Transverse colon (tissue), 4 donors: ENCODE measurements around the gene TNRC18. TPM values are rescaled to one million over a fixed set of nuclear protein-coding genes. Genes with fewer than 3 reads are reported as not detected.

Experiments
- DNase-seq: peaks from one replicate; pipeline ENCODE4 v3.0.0-alpha.2; 2019
- H3K27ac ChIP-seq, 4 donors: fragments of 200-600 bp; sonication (generic); 2 replicates each; pipeline ENCODE4 v1.5.1; 2016 to 2018; ENCODE audit warnings: inconsistent platforms in 4 of 4
- H3K27me3 ChIP-seq: fragments of 200-600 bp; sonication (generic); 2 replicates; pipeline ENCODE4 v1.5.1; 2017; ENCODE audit warnings: inconsistent platforms
- H3K36me3 ChIP-seq, 4 donors: fragments of 200-600 bp; sonication (generic); 2 replicates each; pipeline ENCODE4 v1.5.1; 2017 to 2019; ENCODE audit warnings: inconsistent platforms in 4 of 4
- H3K4me1 ChIP-seq, 4 donors: fragments of 200-600 bp; sonication (generic); 2 replicates each; pipeline ENCODE4 v1.5.1; 2017 to 2020; ENCODE audit warnings: inconsistent platforms in 4 of 4
- H3K4me3 ChIP-seq, 4 donors: fragments of 200-600 bp; sonication (generic); 1 replicate in 1 of 4; 2 replicates in 3 of 4; pipeline versions ENCODE4 v1.5.1 to v1.6.1; 2017 to 2019; ENCODE audit warnings: inconsistent platforms in 4 of 4
- H3K9me3 ChIP-seq, 2 donors: fragments of 200-600 bp; sonication (generic); 2 replicates each; pipeline ENCODE4 v1.5.1; 2017 to 2019; ENCODE audit warnings: inconsistent platforms in 2 of 2
- CTCF ChIP-seq, 5 experiments: fragments of 200-600 bp in 3 of 5; fragments of 450-650 bp in 2 of 5; sonication (generic) in 3 of 5; IDR thresholded peaks; 1 replicate in 2 of 5; 2 replicates in 3 of 5; pipeline ENCODE4 v1.5.1; 2016 to 2017; ENCODE audit warnings: antibody characterized with exemption in 5 of 5, inconsistent platforms in 3 of 5, mild to moderate bottlenecking in 2 of 5, moderate library complexity in 1 of 5
- EP300 ChIP-seq: sonication (generic); formaldehyde crosslinking; IDR thresholded peaks from one replicate; pipeline ENCODE4 v1.6.1; 2017; ENCODE audit warnings: antibody characterized with exemption, low read depth
- POLR2A ChIP-seq: fragments of 450-650 bp; IDR thresholded peaks from one replicate; pipeline ENCODE4 v1.6.1; 2016; ENCODE audit warnings: antibody characterized with exemption, mild to moderate bottlenecking, moderate library complexity
- POLR2AphosphoS5 ChIP-seq, 3 donors: sonication (generic); formaldehyde crosslinking; IDR thresholded peaks; one replicate each; pipeline ENCODE4 v1.6.1; 2016; ENCODE audit warnings: antibody characterized with exemption in 3 of 3
- WGBS, 2 donors: methylation state at CpG; one replicate each; pipeline ENCODE4 v1.1.5; 2018; ENCODE audit warnings: low coverage in 1 of 2; 5-methylcytosine and 5-hydroxymethylcytosine counted together
- in situ Hi-C, 4 donors: fragments of 200-750 bp; cut with MboI; loops; one replicate each; pipeline versions ENCODE4 v1.15.0 to v1.15.1; 2017; ENCODE audit warnings: low sequenced_read_pairs in 3 of 4, low pct_ligation_motif_present in 1 of 4, low pct_unique_long_range_greater_than_20kb in 1 of 4
- intact Hi-C: fragments of 100-400 bp; cut with DNase I; formaldehyde crosslinking; loops from one replicate; pipeline ENCODE4 v1.15.1; 2023; ENCODE audit warnings: low total_unique reads
- total RNA-seq, 4 donors: library from RNA; depleted of rRNA; stranded (reverse); fragments of >200 nt; gene quantifications; one replicate each; pipeline ENCODE4 v1.1.0, GENCODE V29; 2016

Gene TNRC18
- total RNA-seq, 4 donors from 2014 or later, result 91.2 to 430 (median 175) TPM

- Histone ChIP-seq H3K4me1 (peaks cover 0 to 6% (median 0%) of the 10 kb centered on the region in 4 donors), H3K27me3 (no peaks in the 10 kb centered on the region), H3K4me3 (no peak overlapping the region), H3K36me3 (no peaks in the 10 kb centered on the region), H3K9me3 (no peaks in the 10 kb centered on the region), H3K27ac (no peak overlapping the region)
- in situ Hi-C loops, result loop anchor here in 3 of 4 donors (10.0 to 25.0 kb wide), 3 partner anchors 86 to 213 kb away; no protein-coding TSS in a partner anchor
- TF ChIP-seq POLR2A, result no peak
- peak; percentile 62 to 76 (median 67) for TF ChIP-seq CTCF (IDR thresholded peaks at IDR 0.05)
- 22% methylated on average over 18 of the region's 19 CpGs; no CpG with 5 or more reads in 1 of the 2 donors for WGBS, 2 donors
- peak; percentile 49 for DNase-seq
- intact Hi-C loops, result loop anchor here (10.0 kb wide), 1 partner anchor 216 kb away; no protein-coding TSS in a partner anchor
Observed at GRCh38 chr7:5450549-5451327, 27.1 kb upstream of the TNRC18 start.

- H3K4me3 ChIP-seq, result no peak overlapping the region
- H3K4me1 ChIP-seq, result peaks cover 0 to 6% (median 0%) of the 10 kb centered on the region in 4 donors
- TF ChIP-seq EP300 (no peak), POLR2A (no peak), POLR2AphosphoS5 (IDR thresholded peaks at IDR 0.05) (no peak), CTCF (IDR thresholded peaks at IDR 0.05) (no peak)
- DNase-seq, result no peak
- 60 to 72% methylated on average over 1 to 15 of the region's 15 CpGs for WGBS, 2 donors
- in situ Hi-C loops (no loop called here), intact Hi-C loops (no loop called here)
- H3K27me3 ChIP-seq, result no peaks in the 10 kb centered on the region
- H3K9me3 ChIP-seq, result no peaks in the 10 kb centered on the region
- no peak overlapping the region for H3K27ac ChIP-seq
- no peaks in the 10 kb centered on the region for H3K36me3 ChIP-seq
Observed at GRCh38 chr7:5448378-5449037, 24.9 kb upstream of the TNRC18 start.

GRCh38 chr7:5445981-5446594 is 22.5 kb upstream of the TNRC18 start:
- 57 to 59% methylated on average over 7 to 19 of the region's 19 CpGs for WGBS, 2 donors
- TF ChIP-seq POLR2A (no peak), POLR2AphosphoS5 (IDR thresholded peaks at IDR 0.05) (no peak), EP300 (no peak), CTCF (IDR thresholded peaks at IDR 0.05) (no peak)
- H3K36me3 ChIP-seq, result no peaks in the 10 kb centered on the region
- H3K27ac ChIP-seq, result no peak overlapping the region
- in situ Hi-C loops, result no loop called here
- no peak for DNase-seq
- no peaks in the 10 kb centered on the region for H3K27me3 ChIP-seq
- intact Hi-C loops, result no loop called here
- no peak overlapping the region for H3K4me3 ChIP-seq
- H3K4me1 ChIP-seq, result peaks cover 0 to 11% (median 0%) of the 10 kb centered on the region in 4 donors
- no peaks in the 10 kb centered on the region for H3K9me3 ChIP-seq

GRCh38 chr7:5443678-5444077 is 20.0 kb upstream of the TNRC18 start:
- H3K4me1 ChIP-seq, result peaks cover 0 to 11% (median 0%) of the 10 kb centered on the region in 4 donors
- intact Hi-C loops, result no loop called here
- DNase-seq, result no peak
- H3K27me3 ChIP-seq, result no peaks in the 10 kb centered on the region
- H3K36me3 ChIP-seq, result no peaks in the 10 kb centered on the region
- H3K27ac ChIP-seq, result no peak overlapping the region
- WGBS, 2 donors, result 84 to 89% methylated on average over 10 to 16 of the region's 16 CpGs
- TF ChIP-seq EP300, result no peak
- no peak for TF ChIP-seq POLR2A
- no peak for TF ChIP-seq CTCF (IDR thresholded peaks at IDR 0.05)
- no peak for TF ChIP-seq POLR2AphosphoS5 (IDR thresholded peaks at IDR 0.05)
- no peaks in the 10 kb centered on the region for H3K9me3 ChIP-seq
- in situ Hi-C loops, result no loop called here
- H3K4me3 ChIP-seq, result no peak overlapping the region
